ENCODE results near the gene KAT14.
"Not testable (repeated sequence)": the region's sequence is repeated elsewhere in the genome, so short reads cannot be mapped to it uniquely, and the experiment has no call there.

KAT14 gene, protein sequence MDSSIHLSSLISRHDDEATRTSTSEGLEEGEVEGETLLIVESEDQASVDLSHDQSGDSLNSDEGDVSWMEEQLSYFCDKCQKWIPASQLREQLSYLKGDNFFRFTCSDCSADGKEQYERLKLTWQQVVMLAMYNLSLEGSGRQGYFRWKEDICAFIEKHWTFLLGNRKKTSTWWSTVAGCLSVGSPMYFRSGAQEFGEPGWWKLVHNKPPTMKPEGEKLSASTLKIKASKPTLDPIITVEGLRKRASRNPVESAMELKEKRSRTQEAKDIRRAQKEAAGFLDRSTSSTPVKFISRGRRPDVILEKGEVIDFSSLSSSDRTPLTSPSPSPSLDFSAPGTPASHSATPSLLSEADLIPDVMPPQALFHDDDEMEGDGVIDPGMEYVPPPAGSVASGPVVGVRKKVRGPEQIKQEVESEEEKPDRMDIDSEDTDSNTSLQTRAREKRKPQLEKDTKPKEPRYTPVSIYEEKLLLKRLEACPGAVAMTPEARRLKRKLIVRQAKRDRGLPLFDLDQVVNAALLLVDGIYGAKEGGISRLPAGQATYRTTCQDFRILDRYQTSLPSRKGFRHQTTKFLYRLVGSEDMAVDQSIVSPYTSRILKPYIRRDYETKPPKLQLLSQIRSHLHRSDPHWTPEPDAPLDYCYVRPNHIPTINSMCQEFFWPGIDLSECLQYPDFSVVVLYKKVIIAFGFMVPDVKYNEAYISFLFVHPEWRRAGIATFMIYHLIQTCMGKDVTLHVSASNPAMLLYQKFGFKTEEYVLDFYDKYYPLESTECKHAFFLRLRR

DNA sequence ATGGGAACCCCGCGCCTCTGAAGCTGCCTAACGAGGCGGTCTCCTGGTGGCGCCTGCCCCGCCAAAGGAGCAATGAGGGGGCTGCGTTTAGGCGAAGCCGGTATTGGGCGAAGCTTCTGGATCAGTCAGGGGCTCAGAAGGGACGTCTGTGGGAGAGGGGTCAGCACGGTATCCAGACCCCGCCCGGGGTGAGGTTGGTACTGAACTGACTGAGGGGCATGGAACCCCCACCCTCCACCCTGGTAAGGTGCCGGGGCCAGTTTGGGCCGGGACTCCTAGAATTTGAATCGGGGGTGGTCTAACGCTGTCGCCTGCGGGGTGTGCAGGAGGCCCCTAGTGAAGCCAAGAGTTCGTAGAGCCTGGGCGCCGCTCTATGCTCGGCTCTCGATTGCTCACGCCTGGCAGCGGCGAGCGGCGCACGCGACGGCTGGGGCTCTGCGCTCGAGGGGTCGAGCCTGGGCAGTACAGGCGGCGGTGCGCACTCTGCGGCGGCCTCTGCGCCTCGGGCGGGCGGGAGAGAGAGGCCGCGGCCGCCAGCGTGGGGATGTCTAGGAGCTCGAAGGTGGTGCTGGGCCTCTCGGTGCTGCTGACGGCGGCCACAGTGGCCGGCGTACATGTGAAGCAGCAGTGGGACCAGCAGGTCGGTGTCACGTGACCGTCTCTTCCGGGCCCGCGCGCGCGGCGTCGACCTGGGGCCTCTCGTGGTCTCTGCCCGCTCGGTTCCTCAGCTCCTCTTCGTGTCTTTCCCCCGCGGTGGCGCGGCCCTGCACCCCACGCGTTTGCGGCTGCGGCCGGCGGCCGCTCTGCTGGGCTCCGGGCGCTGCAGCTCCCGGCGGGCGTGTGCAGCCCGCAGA, at the start of gene KAT14, which contains the start of gene PET117:
TSS of gene KAT14 (plus strand) at position 452 of the 854 bp plus-strand sequence. CDS start 4,798 bp downstream, outside the sequence.
TSS of gene PET117 (plus strand) at position 452 of the 854 bp plus-strand sequence. CDS start at position 545, 93 bp downstream.
- DNase-seq (ENCODE audit: low spot score): peak; percentile 85

DNA sequence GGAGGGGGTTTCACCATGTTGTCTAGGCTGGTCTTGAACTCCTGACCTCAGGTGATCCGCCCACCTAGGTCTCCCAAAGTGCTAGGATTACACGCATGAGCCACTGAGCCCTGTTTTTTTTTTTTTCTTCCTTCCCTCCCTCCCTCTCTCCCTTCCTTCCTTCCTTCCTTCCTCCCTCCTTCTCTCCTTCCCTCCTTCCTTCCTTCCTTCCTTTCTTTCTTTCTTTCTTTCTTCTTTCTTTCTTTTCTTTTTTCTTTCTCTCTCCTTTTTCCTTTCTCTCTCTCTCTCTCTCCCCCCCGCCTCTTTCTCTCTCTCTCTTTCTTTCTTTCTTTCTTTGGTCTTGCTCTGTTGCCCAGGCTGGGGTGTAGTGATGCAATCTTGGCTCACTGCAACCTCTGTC, 49.4 kb upstream of the KAT14 start:
- not testable (repeated sequence) for DNase-seq (ENCODE audit: low spot score)

DNA sequence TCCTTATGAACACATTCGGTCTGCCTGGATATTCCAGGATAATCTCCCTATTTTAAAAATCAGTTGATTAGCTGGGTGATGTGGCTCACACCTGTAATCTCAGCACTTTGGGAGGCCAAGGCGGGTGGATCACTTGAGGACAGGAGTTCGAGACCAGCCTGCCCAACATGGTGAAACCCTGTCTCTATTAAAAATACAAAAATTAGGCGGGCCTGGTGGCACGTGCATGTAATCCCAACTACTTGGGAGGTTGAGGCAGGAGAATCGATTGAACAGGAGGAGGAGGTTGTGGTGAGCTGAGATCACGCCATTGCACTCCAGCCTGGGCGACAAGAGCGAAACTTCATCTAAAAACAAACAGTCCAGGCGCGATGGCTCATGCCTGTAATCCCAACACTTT, 48.8 kb upstream of the KAT14 start:
- not testable (repeated sequence) for DNase-seq (ENCODE audit: low spot score)

DNA sequence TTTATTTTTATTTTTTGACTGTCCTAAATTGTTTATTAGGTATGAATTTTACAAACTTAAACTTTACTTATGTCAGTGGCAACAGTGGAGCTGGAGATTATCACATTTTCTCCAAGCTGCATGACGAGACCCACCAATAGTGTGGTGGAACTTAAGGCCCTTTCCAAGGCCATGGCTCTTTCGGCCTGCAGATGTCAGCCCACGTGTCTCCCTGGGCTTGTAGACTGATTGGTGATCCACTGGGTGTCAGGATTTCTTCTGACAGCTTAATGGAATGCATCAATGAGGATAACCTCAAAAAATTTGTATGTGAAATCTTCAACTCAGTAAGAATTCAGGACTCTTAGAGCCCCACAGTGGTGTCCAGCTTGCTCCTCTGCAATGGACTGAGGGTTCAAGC, 47.6 kb upstream of the KAT14 start:
- peak; percentile 2 for DNase-seq (ENCODE audit: low spot score)

DNA sequence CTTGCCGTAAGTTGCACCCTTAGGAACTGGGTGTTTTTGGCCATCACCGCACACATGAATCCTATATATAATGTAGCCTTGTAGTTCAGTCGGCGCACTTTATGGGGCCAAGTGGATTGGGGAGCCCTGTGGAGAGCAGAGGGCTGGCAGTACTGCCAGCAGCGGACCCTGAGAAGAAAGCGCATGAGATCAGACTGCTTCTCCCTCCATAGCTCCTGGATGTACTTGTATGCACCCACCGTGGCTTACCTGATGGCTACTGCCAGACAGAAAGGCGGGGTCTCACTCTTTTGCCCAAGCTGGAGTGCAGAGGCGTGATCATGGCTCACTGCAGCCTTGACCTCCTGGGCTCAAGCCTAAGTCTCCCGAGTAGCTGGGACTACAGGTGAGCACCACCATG, 47.2 kb upstream of the KAT14 start:
- DNase-seq (ENCODE audit: low spot score): no peak

DNA sequence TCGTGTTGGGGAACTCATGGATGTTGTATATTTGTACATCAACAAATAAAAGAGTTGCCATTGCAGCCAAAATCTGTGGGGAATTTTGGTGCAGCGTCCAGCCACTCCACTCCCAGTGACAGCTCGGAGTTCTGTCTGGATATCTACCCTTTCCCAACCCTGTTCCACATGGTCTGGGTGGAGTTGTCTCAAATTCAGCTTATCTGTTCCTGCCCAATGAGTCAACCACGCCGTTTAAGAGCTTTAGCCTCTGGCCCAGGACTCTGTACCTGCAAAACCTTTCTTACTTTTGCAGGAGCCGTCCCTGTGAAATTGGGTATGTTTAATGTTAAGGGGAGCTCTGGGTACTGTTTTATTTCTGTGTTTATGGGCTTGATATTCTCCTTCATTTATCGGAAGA, 46.0 kb upstream of the KAT14 start:
- no peak for DNase-seq (ENCODE audit: low spot score)

DNA sequence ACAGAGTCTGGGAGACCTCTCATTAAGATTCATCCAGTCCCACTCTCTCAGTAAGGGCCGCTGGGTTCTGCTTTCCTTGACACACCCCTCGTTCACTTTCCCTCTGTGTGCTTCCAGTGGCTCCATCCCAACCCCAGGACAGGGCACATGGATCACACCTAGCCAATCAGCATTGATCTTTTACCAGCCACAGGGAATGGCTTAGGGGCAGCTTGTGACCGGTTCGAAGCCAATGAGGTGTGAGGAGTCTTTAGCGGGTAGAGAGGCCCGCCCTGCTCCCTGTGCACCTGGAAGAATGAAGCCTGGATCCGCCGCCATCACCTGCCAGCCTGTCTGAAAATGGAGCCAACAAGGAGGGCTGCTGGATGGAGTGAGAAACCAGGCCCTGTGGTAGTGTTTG, 44.8 kb upstream of the KAT14 start:
- no peak for DNase-seq (ENCODE audit: low spot score)

DNA sequence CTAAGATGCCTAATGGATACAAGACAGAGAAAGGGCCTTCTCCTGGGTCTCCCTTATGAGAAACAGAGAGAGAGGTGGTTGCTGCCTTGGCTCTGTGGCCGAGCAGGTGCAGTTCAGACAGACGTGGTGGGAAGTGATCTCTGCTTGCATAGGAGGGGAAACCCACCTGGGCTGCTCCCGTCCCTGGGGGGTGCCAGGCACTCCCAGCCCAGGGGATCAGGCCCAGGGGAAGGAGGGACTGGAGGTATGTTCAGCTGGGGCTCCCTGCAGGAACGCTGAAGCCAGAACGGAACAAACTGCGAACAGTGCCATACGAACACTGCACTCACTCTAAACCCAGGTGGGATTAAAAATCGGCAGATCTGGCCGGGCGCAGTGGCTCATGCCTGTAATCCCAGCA, 44.3 kb upstream of the KAT14 start:
- no peak for DNase-seq (ENCODE audit: low spot score)

DNA sequence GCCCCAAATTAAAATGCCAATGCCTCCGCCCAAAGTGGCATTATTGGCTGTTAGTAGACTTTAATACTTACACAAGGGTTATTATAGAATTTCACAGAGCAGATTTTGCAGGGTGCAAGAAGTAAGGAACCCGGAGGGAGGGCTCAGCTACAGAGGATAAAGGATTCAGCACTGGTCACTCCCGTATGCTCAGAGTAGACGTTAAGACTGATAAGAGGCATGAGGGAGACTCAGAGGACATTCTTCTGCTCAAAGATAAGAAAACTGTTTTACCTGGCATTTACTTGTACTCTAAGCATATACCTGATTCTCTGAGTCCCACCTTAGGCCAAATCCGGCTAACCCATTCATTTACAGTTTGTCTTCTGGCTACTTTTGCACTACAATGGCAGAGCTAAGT, 43.5 kb upstream of the KAT14 start:
- no peak for DNase-seq (ENCODE audit: low spot score)

DNA sequence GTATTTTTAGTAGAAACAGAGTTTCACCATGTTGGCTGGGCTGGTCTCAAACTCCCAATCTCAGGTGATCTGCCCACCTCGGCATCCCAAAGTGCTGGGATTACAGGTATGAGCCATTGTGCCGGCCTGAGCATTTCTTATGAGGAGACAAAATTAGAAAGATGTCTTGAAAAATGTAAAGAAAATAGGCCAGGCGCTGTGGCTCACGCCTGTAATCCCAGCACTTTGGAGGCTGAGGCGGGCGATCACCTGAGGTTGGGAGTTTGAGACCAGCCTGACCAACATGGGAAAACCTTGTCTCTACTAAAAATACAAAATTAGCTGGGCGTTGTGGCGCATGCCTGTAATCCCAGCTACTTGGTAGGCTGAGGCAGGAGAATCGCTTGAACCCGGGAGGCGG, 37.1 kb upstream of the KAT14 start:
- DNase-seq (ENCODE audit: low spot score): not testable (repeated sequence)

DNA sequence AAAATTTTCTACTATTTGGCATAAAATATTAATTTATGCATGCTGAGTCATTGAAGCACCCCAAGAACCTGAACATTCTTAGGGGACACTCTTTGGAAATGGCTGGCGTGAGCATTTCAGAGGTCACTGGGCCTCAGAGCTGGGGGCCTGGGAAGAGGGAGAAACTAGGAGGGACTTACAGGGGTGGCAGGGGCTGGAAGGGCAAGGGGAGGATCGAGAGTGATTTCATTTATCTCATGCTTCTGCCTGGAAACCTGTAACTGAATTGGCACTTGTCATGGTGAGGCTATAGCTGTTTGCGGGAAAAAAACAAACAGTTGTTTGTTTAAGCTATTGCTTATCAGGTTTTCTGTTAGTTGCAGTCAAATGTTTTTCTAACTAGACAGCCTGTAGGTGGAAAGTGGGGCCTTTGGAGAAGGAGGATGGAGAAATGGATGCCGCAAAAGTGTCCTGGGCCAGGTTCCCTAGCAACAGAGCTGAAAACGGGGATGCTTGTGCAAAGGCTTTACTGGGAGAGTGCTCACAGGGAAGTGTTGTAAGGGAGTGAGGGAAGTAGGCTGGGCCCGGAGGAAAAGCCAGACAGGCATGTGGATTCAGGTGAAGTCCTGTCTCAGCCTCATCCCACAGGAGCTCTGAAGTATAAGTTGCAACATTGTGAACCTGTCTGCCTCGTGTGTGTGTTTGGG, 36.4 kb upstream of the KAT14 start:
- DNase-seq (ENCODE audit: low spot score): no peak

DNA sequence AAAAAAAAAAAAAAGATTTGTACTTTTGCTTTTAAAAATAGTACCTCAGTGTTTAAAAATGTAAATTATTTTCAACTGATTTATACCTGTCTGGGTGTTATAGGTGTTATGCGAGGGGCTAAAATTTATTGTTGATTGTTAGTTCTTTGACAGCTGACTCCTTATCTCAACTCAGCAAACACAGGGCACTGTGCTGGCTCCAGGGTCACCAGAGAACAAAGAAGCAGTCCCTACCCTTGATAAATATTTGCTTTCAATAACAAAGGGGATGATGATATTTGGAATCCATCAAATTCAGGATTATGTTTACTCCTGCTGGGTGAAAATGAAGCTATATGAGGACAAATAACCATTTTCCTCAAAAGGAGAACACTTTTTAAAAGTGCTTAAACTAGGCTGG, 34.2 kb upstream of the KAT14 start:
- DNase-seq (ENCODE audit: low spot score): no peak

DNA sequence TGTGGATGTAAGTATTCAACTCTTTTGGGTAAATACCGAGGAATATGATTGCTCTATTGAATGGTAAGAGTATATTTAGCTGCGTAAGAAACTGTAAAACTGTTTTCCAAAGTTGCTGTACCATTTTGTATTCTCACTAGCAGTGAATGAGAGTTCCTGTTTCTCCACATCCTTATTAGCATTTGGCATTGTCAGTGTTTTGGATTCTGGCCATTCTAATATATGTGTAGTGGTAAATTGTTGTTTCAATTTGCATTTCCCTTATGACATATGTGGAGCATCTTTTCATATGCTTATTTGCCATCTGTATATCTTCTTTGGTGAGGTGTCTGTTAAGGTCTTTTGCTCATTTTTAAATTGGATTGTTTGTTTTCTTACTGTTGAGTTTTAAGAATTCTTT, 29.3 kb upstream of the KAT14 start:
- DNase-seq (ENCODE audit: low spot score): no peak

DNA sequence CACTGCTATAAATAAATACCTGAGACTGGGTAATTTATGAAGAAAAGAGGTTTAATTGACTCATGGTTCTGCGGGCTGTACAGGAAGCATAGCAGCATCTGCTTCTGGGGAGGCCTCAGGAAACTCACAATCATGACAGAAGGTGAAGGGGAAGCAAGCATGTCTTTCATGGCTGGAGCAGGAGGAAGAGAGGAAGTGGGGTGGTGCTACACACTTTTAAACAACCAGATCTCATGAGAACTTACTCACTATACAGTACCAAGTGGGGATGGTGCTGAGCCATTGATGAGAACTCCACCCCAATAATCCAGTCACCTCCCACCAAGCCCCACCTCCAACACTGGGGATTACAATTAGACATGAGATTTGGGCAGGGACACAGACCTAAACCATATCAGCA, 9.1 kb upstream of the KAT14 start:
- DNase-seq (ENCODE audit: low spot score): not testable (repeated sequence)

DNA sequence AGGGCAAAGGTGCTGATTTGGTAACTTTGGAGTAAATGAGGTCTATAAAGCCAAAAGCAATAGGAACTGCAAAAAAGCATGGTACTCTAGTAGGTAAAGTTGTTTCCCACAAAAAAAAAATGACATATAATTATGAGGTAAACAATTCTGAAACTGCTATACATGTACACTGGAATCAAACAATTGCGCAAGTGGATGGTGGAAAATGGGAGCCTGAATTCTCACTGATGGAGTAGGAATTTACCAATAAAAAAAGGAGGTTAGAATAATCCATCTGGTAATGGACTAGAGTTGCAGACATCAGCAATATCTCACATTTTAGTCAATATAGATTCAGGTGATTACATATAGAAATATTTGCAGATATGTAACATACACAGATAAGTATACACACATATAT, 5.0 kb upstream of the KAT14 start:
- DNase-seq (ENCODE audit: low spot score): no peak

DNA sequence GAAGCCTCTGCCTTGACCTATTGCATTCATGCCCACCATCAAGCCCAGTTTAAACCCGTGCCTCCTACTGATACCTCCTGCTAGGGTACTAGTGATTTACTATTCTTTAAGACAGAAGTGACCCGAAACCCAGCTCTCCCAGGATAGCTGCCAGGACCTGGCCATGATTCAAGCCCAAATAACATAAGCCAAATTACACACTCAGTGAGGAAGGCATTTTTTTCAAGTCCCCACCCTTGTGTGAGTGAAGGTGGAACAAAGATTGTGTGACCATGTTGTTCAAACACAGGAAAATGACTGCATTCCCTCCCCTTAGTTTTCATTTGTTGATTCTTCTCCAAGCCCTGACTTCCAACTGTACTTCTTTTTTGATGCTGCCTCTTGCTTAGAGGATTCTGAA, 3.7 kb upstream of the KAT14 start:
- DNase-seq (ENCODE audit: low spot score): no peak

DNA sequence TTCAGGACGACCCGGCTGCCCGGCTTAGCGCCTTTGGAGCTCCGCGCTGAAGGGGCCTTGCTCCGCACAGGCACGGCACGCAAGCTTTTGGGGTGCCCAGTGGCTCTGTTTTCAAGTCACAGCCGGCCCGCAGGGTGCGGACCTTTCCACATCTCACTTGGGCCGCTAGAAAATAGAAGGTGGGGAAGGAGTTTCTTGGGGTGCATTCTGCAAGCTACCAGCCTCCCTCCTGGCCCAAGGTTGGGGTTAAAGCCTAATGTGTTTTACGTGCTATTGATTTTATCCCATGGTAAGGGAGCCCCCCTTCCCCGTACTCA, 561 bp downstream of the KAT14 start:
- no peak for DNase-seq (ENCODE audit: low spot score)

DNA sequence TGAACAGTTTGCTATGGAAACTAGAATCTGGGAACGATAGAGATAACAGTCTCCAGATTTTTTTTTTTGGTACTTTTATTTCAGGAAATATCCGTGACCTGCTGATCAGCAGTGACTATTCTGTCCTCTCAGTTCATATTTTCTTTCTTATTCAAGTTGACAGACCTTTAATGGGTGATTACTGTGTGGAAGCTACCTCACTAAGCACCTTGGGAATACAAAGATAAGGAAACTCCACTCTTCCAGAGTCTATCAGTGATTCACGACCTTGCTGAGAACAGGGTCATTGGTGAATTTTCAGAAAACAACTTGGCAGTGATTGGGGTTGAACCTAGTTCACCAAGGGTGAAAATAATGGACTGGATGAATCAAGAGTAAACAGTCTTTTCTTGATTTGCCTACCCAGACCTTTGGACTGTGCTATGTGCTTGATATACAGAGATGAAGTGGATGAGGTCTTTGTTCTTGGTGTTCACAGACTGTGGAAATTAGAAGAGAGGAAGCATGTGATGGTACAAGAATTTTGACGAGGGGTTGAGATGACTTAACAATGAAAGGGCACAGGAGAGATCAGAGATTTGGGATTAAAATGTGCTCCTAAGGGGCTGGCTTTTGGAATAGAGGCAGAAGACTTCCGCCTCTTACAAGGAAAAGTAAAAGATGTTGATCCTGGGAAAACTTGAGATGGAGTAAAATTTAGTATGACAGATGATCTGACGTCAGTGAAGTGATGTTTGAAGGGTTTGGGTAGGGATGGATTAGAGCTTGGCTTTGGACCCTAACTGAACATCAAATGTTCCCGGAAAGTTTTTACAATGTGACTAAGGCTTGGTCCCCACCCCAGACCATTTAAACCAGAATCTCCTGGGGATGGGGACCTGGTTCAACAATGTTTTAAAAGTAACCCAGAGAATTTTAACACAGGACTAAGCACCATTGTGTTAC, 1.2 kb downstream of the KAT14 start:
- DNase-seq (ENCODE audit: low spot score): no peak

DNA sequence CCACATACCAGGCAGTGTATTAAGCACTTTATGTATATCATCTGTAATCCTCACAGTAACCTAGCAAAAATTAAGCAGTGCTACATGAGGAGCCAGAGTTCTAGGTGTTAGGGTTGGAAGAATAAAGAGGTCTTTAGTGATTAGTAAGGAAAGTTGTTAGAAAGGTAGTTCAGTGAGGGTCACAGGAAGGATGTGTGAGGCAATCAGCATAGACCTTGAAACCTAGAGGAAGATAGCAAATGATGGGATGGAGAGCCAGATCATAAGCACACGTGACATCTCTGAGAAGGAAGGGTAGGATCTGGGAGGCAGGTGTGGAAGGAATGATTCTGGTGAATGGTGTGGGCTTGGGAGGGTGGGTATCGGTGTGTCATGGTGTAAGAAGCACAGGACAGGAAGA, 2.2 kb downstream of the KAT14 start:
- DNase-seq (ENCODE audit: low spot score): no peak

DNA sequence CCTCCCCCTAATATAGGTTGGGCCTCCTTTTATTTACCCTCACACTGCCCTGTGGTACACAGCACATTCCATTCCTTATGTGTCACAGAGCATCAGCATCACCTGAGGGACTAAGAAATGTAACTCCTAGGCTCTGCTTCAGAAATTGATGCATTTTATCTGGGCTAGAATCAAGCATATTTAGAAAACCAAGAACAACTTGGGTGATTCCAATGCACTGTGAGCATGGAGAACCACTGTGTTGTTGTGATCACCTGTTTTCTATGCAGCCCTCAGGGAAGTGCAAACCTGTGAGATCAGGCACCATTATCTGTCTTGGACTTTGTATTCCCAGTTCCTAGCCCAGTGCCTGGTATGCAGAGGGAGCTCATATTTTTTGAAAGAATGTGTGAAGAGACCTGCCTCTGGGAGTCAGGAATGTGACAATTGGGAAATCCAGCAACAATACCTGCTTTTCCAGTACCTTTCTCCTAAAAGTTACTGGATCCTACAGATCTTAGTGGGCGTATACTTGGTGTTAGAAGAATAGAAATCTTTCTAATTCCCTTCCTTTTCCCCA, 7.0 kb downstream of the KAT14 start:
- DNase-seq (ENCODE audit: low spot score): no peak

Measured in globus pallidus (tissue), 1 donor.